Breast epithelium (tissue), 4 donors: Measurements from ENCODE around the gene KIF6. TPM values are rescaled to one million over a fixed set of nuclear protein-coding genes. Genes with fewer than 3 reads are reported as not detected.
"Not testable (repeated sequence)": the region's sequence is repeated elsewhere in the genome, so short reads cannot be mapped to it uniquely, and the experiment has no call there.

Experiments used
- DNase-seq, 2 donors: peaks; one replicate each; pipeline ENCODE4 v3.0.0-alpha.2; 2019; ENCODE audit warnings: low spot score in 2 of 2
- H3K27ac ChIP-seq, 2 donors: fragments of 200-600 bp; sonication (generic) in 1 of 2; one replicate each; pipeline ENCODE4 v1.5.1; 2016 to 2019; ENCODE audit warnings: mild to moderate bottlenecking in 1 of 2
- H3K27me3 ChIP-seq, 2 donors: fragments of 200-600 bp; sonication (generic) in 1 of 2; one replicate each; pipeline versions ENCODE4 v1.5.1 to v1.6.0; 2017 to 2019; ENCODE audit warnings: control low read depth in 1 of 2, mild to moderate bottlenecking in 1 of 2
- H3K36me3 ChIP-seq: fragments of 200-600 bp; one replicate; pipeline ENCODE4 v1.5.1; 2019
- H3K4me1 ChIP-seq, 2 donors: fragments of 200-600 bp; sonication (generic); one replicate each; pipeline ENCODE4 v1.5.1; 2016 to 2019; ENCODE audit warnings: control low read depth in 1 of 2
- H3K4me3 ChIP-seq, 3 donors: fragments of 200-600 bp; sonication (generic); 1 replicate in 2 of 3; 2 replicates in 1 of 3; pipeline ENCODE4 v1.5.1; 2016 to 2019; ENCODE audit warnings: mild to moderate bottlenecking in 3 of 3, moderate library complexity in 2 of 3
- H3K9me3 ChIP-seq, 2 donors: fragments of 200-600 bp; sonication (generic) in 1 of 2; one replicate each; pipeline ENCODE4 v1.5.1; 2016 to 2019; ENCODE audit warnings: control low read depth in 1 of 2
- CTCF ChIP-seq, 3 donors: fragments of 450-650 bp; IDR thresholded peaks; one replicate each; pipeline ENCODE4 v1.5.1; 2016 to 2017; ENCODE audit warnings: antibody characterized with exemption in 3 of 3, mild to moderate bottlenecking in 3 of 3, moderate library complexity in 3 of 3
- POLR2A ChIP-seq: fragments of 450-650 bp; IDR thresholded peaks from one replicate; pipeline ENCODE4 v1.6.1; 2016; ENCODE audit warnings: antibody characterized with exemption, mild to moderate bottlenecking, moderate library complexity
- POLR2AphosphoS5 ChIP-seq, 3 donors: sonication (generic); formaldehyde crosslinking; IDR thresholded peaks; one replicate each; pipeline ENCODE4 v1.6.1; 2017; ENCODE audit warnings: antibody characterized with exemption in 3 of 3
- intact Hi-C: fragments of 100-400 bp; cut with DNase I; formaldehyde crosslinking; loops from one replicate; pipeline ENCODE4 v1.15.1; 2023; ENCODE audit warnings: low total_unique reads
- total RNA-seq, 3 donors: library from RNA; depleted of rRNA; stranded (reverse); fragments of >200 nt; gene quantifications; one replicate each; pipeline ENCODE4 v1.1.0, GENCODE V29; 2016

The KIF6 gene
- total RNA-seq, 3 donors from 2014 or later: under 0.01 to 0.80 (median 0.15) TPM

GRCh38 chr6:39289490-39289889, 435.7 kb downstream of the KIF6 start:
- Histone ChIP-seq H3K4me1 (no peaks in the 10 kb centered on the region), H3K27me3 (no peaks in the 10 kb centered on the region), H3K9me3 (no peaks in the 10 kb centered on the region), H3K4me3 (no peak overlapping the region), H3K27ac (no peak overlapping the region), H3K36me3 (no peaks in the 10 kb centered on the region)
- intact Hi-C loops: no loop called here
- no peak for DNase-seq
- TF ChIP-seq POLR2A: no peak
- TF ChIP-seq POLR2AphosphoS5 (IDR thresholded peaks at IDR 0.05): no peak
- TF ChIP-seq CTCF (IDR thresholded peaks at IDR 0.05): no peak

- Histone ChIP-seq H3K9me3 (no peaks in the 10 kb centered on the region), H3K4me1 (no peaks in the 10 kb centered on the region), H3K36me3 (no peaks in the 10 kb centered on the region), H3K4me3 (no peak overlapping the region), H3K27ac (no peak overlapping the region), H3K27me3 (no peaks in the 10 kb centered on the region)
- no peak for DNase-seq
- no peak for TF ChIP-seq POLR2AphosphoS5 (IDR thresholded peaks at IDR 0.05)
- no peak for TF ChIP-seq CTCF (IDR thresholded peaks at IDR 0.05)
- no peak for TF ChIP-seq POLR2A
- intact Hi-C loops: no loop called here
These were observed 437.6 kb downstream of the KIF6 start for GRCh38 chr6:39287601-39288000.

GRCh38 chr6:39286596-39286995, 438.6 kb downstream of the KIF6 start:
- H3K4me1 ChIP-seq, H3K27ac ChIP-seq, H3K4me3 ChIP-seq, intact Hi-C loops, H3K36me3 ChIP-seq, DNase-seq, H3K27me3 ChIP-seq, H3K9me3 ChIP-seq: not testable (repeated sequence)

- Histone ChIP-seq H3K9me3 (no peaks in the 10 kb centered on the region), H3K36me3 (no peaks in the 10 kb centered on the region), H3K4me1 (no peaks in the 10 kb centered on the region), H3K27ac (no peak overlapping the region), H3K27me3 (no peaks in the 10 kb centered on the region), H3K4me3 (no peak overlapping the region)
- DNase-seq: no peak
- intact Hi-C loops: no loop called here
- TF ChIP-seq CTCF (IDR thresholded peaks at IDR 0.05) (no peak), POLR2AphosphoS5 (IDR thresholded peaks at IDR 0.05) (no peak), POLR2A (no peak)
These were observed 442.4 kb downstream of the KIF6 start for GRCh38 chr6:39282774-39283173.

- no peaks in the 10 kb centered on the region for H3K36me3 ChIP-seq
- intact Hi-C loops: no loop called here
- TF ChIP-seq CTCF (IDR thresholded peaks at IDR 0.05) (no peak), POLR2AphosphoS5 (IDR thresholded peaks at IDR 0.05) (no peak), POLR2A (no peak)
- H3K27me3 ChIP-seq: no peaks in the 10 kb centered on the region
- H3K27ac ChIP-seq: peak overlapping the region in 1 of 2 donors; percentile 73
- no peaks in the 10 kb centered on the region for H3K9me3 ChIP-seq
- H3K4me3 ChIP-seq: no peak overlapping the region
- no peak for DNase-seq
- no peaks in the 10 kb centered on the region for H3K4me1 ChIP-seq
These were observed 443.8 kb downstream of the KIF6 start for GRCh38 chr6:39281312-39281980.
